ENCODE data around the gene TP63.

DNA sequence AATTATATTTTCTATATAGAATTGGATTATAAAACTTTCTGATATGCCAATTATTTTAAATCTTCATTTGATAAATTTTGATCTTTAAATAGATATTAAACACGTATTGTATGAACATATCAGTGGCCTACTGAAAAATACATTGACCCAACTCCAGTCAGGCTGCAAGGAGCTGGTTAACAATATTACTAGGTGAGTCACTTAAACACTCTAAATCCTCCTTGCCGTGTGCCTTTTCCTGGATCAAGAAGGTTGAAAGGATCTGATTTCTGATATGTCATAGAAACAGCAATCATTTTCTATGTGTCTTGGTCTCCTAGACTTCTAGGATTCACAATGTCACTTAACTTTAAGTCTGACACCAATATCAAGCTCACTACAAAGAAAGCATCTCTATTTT is 123.2 kb downstream of the TP63 start:
- TF ChIP-seq, protein P1, sequence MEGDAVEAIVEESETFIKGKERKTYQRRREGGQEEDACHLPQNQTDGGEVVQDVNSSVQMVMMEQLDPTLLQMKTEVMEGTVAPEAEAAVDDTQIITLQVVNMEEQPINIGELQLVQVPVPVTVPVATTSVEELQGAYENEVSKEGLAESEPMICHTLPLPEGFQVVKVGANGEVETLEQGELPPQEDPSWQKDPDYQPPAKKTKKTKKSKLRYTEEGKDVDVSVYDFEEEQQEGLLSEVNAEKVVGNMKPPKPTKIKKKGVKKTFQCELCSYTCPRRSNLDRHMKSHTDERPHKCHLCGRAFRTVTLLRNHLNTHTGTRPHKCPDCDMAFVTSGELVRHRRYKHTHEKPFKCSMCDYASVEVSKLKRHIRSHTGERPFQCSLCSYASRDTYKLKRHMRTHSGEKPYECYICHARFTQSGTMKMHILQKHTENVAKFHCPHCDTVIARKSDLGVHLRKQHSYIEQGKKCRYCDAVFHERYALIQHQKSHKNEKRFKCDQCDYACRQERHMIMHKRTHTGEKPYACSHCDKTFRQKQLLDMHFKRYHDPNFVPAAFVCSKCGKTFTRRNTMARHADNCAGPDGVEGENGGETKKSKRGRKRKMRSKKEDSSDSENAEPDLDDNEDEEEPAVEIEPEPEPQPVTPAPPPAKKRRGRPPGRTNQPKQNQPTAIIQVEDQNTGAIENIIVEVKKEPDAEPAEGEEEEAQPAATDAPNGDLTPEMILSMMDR (conservative IDR thresholded peaks at IDR 0.05) = no peak
- TF ChIP-seq ZFX (IDR thresholded peaks at IDR 0.05) = no peak

All from C4-2B (cell line).